Calu3 (cell line): Measurements from ENCODE around the gene TMEM229B. TPM values are rescaled to one million over a fixed set of nuclear protein-coding genes. Genes with fewer than 3 reads are reported as not detected.

Experiments
- BruUV-seq: library from RNA; stranded (reverse); fragments of 400-500 nt; replicated peaks from 2 replicates; lab custom pipeline; 2021; lab: Mats Ljungman, UMichigan
- CTCF ChIA-PET: fragments of 300-600 bp; sonication (Branson Sonifier 250); formaldehyde crosslinking; loops from one replicate; lab custom pipeline; 2022; ENCODE audit warnings: antibody characterized with exemption; lab: Charles Lee
- DNase-seq: peaks from one replicate; pipeline ENCODE4 v3.0.0; 2022
- H3K27ac Mint-ChIP-seq: one replicate; pipeline ENCODE4 v1.8.0; 2022; ENCODE audit warnings: mixed read lengths; ENCODE audit not compliant: unreplicated experiment
- H3K27me3 Mint-ChIP-seq: one replicate; pipeline ENCODE4 v1.8.0; 2022; ENCODE audit warnings: mixed read lengths; ENCODE audit not compliant: unreplicated experiment
- H3K36me3 Mint-ChIP-seq: one replicate; pipeline ENCODE4 v1.8.0; 2022; ENCODE audit warnings: mild to moderate bottlenecking, moderate library complexity, mixed read lengths; ENCODE audit not compliant: insufficient read depth, unreplicated experiment
- H3K4me1 Mint-ChIP-seq: one replicate; pipeline ENCODE4 v1.8.0; 2022; ENCODE audit warnings: mild to moderate bottlenecking, low read depth, mixed read lengths; ENCODE audit not compliant: unreplicated experiment
- H3K4me3 Mint-ChIP-seq: one replicate; pipeline ENCODE4 v1.8.0; 2022; ENCODE audit warnings: mild to moderate bottlenecking, low read depth, moderate library complexity, mixed read lengths; ENCODE audit not compliant: unreplicated experiment
- H3K9me3 Mint-ChIP-seq: one replicate; pipeline ENCODE4 v1.8.0; 2022; ENCODE audit warnings: low read depth, mixed read lengths; ENCODE audit not compliant: unreplicated experiment
- CTCF ChIP-seq: fragments of 200-600 bp; IDR thresholded peaks from one replicate; pipeline ENCODE4 v1.8.0; 2022; ENCODE audit warnings: antibody characterized with exemption; ENCODE audit not compliant: unreplicated experiment
- intact Hi-C: fragments of 100-400 bp; cut with micrococcal nuclease; formaldehyde crosslinking; loops from one replicate; pipeline ENCODE4 v1.10.0; 2022; ENCODE audit not compliant: unreplicated experiment
- total RNA-seq: library from RNA; stranded (reverse); gene quantifications from 2 replicates; pipeline ENCODE4 v1.2.3, GENCODE V29; 2022

Gene TMEM229B
- total RNA-seq, 1 experiment from 2014 or later: 0.76 TPM

- intact Hi-C loops: no loop called here
- BruUV-seq: no TSS peak
- H3K36me3 Mint-ChIP-seq: no peaks in the 10 kb centered on the region
Measured at GRCh38 chr14:67503331-67503730, 14.8 kb upstream of the TMEM229B start.

GRCh38 chr14:67502867-67503266 is 14.3 kb upstream of the TMEM229B start:
- BruUV-seq: no TSS peak
- Mint-ChIP-seq H3K4me3 (no peak overlapping the region), H3K9me3 (no peaks in the 10 kb centered on the region), H3K27me3 (peaks cover 27% of the 10 kb centered on the region), H3K27ac (no peak overlapping the region), H3K36me3 (no peaks in the 10 kb centered on the region), H3K4me1 (no peaks in the 10 kb centered on the region)
- intact Hi-C loops: no loop called here
- no peak for DNase-seq
- CTCF ChIA-PET: no interaction called here
- TF ChIP-seq CTCF: no peak

More at GRCh38 chr14:67503331-67503730, 14.8 kb upstream of the TMEM229B start:
- H3K4me3 Mint-ChIP-seq: no peak overlapping the region
- peaks cover 27% of the 10 kb centered on the region for H3K27me3 Mint-ChIP-seq
- CTCF ChIA-PET: no interaction called here
- no peaks in the 10 kb centered on the region for H3K4me1 Mint-ChIP-seq
- no peak for DNase-seq
- no peak overlapping the region for H3K27ac Mint-ChIP-seq
- no peak for TF ChIP-seq CTCF
- no peaks in the 10 kb centered on the region for H3K9me3 Mint-ChIP-seq

- BruUV-seq: no TSS peak
- no peaks in the 10 kb centered on the region for H3K36me3 Mint-ChIP-seq
- no peak overlapping the region for H3K27ac Mint-ChIP-seq
- no peak overlapping the region for H3K4me3 Mint-ChIP-seq
- intact Hi-C loops: no loop called here
- peaks cover 22% of the 10 kb centered on the region for H3K27me3 Mint-ChIP-seq
- H3K9me3 Mint-ChIP-seq: no peaks in the 10 kb centered on the region
- DNase-seq: no peak
- no peaks in the 10 kb centered on the region for H3K4me1 Mint-ChIP-seq
- no peak for TF ChIP-seq CTCF
- CTCF ChIA-PET: no interaction called here
Measured at GRCh38 chr14:67501670-67502069, 13.1 kb upstream of the TMEM229B start.

GRCh38 chr14:67500981-67501380 is 12.5 kb upstream of the TMEM229B start:
- no peak overlapping the region for H3K27ac Mint-ChIP-seq
- H3K9me3 Mint-ChIP-seq: no peaks in the 10 kb centered on the region
- no peak overlapping the region for H3K4me3 Mint-ChIP-seq
- no peaks in the 10 kb centered on the region for H3K4me1 Mint-ChIP-seq
- H3K27me3 Mint-ChIP-seq: peaks cover 16% of the 10 kb centered on the region
- CTCF ChIA-PET: no interaction called here
- BruUV-seq: no TSS peak
- no peak for DNase-seq
- intact Hi-C loops: no loop called here
- no peaks in the 10 kb centered on the region for H3K36me3 Mint-ChIP-seq
- TF ChIP-seq CTCF: no peak
